ENCODE measurements around the gene FBXW7.
A peak's percentile ranks its signal among the peaks of the same experiment; 100 is the strongest.

Gene FBXW7

DNA sequence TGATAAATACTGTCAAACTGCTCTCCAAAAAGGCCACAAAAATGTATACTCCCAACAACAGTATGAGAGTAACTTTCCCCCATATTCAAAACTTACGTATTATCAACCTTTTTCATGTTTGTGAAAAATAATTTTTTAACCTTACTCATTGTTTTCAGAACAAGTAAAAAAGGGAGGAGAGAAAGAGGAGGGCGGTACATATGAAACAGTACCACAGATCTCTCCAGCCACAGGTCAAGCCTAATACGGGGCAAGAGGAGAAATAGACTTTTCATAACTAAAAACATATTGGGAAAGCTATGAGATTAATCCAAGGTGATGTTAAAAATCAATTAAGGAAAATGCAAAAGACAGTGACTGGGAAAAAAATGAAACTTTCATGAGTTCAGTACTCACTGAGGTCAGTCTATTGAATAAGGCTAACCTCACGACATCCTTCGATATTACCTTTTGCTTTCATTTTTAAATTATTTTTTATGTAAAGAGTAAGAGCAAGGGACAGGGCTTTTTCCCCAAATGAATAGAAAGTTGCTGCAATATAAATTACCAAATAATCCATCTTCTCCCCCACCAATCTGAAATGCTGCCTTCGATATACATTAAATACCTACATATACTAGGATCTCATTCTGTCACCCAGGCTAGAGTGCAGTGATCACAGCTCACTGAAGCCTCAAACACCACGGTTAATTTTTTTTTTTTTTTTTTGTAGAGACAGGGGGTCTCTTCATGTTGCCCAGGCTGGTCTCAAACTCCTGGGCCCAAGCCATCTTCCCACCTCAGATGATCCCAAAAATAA is 25.3 kb downstream of the FBXW7 start:
- DNase-seq (ENCODE audit: low read depth): no peak

GRCh38 chr4:152509595-152510225 is 26.2 kb downstream of the FBXW7 start:
- DNase-seq (ENCODE audit: low read depth): no peak

- no peak for DNase-seq (ENCODE audit: low read depth)
These were observed 27.1 kb downstream of the FBXW7 start for GRCh38 chr4:152508818-152509217.

DNA sequence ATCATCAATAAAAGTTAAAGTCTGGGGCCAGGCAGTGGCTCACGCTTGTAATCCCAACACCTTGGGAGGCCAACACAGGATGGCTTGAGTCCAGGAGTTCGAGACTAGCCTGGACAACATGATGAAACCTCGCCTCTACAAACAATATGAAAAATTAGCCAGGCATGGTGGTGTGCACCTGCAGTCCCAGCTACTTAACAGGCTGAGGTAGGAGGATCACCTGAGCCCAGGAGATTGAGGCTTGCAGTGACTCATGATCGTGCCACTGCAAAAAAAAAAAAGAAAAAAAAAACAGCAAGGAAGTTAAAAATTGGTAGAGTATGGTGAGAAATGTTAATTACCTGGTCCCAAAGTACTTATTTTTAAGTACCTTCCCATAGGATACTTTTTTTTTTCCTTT is 27.5 kb downstream of the FBXW7 start:
- no peak for DNase-seq (ENCODE audit: low read depth)

GRCh38 chr4:152503653-152504290 is 32.1 kb downstream of the FBXW7 start:
- no peak for DNase-seq (ENCODE audit: low read depth)

DNA sequence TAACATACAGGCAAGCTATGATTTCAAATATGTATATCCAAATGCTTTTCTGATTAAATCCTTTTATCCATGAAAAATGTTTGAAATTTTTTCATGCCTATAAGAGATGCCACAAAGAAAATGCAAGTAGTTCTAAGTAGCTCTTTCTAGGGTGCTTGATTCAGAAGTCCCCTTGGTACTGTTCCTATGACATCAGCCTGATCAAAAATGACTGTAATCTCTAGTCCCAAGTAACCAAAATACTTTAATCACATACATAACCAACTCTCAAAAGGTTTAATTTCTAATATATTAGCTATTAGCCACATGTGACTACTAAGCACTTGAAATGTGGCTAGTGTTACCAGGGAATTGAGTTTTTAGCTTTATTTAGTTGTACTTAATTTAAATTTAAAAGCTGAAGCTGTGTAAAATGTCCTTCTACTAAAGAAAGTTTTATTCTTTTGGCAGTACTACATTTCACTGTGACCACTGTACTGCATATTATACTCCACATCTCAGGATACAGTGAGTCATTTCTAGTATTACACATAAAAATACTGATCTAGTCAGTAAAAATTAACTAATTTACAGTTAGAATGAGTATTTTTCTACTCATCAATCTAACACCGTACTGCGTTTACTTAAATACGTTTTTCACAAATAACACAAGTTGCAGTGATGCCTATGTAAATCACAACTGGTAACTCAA is 33.9 kb downstream of the FBXW7 start:
- DNase-seq (ENCODE audit: low read depth): no peak

DNA sequence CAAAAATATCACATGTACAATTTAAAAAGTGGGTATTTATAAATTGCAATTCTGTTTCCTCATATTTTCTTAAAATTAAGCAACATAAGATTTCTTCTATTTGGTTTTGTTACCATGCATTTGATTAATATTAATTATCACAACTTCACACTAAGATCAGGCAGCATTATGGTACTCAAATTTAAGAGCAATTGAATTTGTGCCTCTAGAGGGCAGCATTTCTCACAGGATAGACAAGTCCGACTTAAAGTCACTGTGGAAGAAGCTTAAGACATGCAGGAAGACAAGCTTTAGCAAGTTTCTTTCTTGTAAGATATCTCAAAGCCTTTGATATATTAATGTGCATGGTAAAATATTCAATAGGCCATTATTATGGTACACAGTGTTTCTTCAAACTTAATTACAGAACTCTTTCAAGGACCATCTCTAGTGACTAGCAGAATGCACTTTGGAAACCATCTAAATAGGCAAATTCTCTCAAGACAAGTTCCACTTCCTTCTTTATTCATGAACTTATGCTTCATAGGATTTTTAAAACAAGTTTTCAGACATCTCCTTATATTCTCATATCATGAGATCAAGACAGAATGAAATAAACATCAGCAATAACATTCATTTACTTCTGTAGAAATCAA is 35.0 kb downstream of the FBXW7 start:
- DNase-seq (ENCODE audit: low read depth): peak; percentile 32

DNA sequence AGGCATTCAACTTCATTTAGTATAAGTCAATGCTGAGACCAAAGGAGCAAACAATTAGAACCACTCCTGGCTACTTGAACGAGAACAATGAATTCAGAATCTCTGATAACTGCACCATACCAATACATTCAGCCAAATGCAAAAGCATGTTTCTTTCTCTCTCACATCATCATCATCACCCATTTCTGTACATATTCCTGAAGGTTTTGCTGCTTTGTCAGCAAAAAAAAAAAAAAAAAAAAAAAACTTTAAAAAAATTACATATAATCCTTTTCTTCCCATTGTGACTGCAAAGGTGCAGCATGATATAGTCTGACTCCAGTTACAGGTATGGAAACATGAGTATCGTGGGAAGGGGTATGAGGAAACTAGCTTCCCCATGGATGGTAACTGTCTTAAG is 35.6 kb downstream of the FBXW7 start:
- no peak for DNase-seq (ENCODE audit: low read depth)

- no peak for DNase-seq (ENCODE audit: low read depth)
These were observed 36.5 kb downstream of the FBXW7 start for GRCh38 chr4:152499344-152499743.

DNA sequence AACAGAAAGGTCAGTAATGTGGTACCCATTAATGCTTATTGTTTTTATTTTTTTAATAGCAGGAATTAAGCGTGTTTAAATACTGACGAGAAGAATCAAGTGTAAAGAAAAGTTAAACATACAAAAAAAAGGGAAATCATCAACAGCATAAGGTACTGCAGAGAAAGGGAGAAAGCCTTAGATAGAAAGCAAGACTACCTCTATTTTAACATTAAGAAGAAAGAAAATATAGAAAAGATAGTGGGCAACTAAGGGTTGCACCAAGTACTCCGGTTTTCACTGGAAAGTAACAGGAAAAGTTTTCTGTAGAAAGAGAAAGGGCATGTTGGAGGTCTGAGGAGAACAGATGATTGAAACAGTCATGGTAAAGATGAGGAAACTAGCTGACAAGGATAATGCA is 41.9 kb downstream of the FBXW7 start:
- no peak for DNase-seq (ENCODE audit: low read depth)

GRCh38 chr4:152488246-152488645 is 47.6 kb downstream of the FBXW7 start:
- no peak for DNase-seq (ENCODE audit: low read depth)

DNA sequence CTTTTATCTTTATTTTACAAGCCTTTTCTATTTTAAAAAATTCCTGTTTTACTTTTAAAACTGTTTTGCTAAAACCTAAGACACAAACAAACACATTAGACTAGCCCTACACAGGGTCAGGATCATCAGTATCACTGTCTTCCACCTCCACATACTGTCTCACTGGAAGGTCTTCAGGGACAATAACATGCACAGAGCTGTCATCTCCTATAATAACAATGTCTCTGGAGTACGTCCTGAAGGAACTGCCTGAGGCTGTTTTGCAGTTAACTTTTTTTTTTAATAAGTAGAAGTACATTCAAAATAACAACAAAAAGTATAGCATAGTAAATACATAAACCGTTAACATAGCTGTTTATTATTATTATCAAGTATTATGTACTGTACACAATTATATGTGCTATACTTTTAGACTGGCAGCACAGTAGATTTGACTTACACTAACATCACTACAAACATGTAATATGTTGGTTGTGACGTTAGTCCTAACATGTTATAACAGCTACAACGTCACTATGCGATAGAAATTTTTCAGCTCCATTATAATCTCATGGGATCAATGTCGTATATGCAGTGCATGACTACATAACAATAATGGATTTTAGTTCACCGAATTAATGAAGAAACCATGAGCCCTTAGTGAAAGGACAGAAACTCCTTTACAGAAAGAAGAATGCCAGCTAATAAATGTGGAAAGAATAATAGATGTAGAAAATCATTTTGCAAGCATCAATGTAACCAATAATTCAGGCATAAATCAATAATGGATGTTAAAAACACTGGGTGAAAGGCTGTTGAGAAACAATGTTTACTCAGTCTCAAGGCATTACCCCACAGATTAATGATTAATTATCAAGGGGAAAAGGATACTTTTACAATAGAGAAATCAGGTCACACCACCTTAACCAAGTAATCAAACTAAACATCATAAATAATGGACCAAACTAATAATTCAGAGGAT is 49.2 kb downstream of the FBXW7 start:
- no peak for DNase-seq (ENCODE audit: low read depth)

DNA sequence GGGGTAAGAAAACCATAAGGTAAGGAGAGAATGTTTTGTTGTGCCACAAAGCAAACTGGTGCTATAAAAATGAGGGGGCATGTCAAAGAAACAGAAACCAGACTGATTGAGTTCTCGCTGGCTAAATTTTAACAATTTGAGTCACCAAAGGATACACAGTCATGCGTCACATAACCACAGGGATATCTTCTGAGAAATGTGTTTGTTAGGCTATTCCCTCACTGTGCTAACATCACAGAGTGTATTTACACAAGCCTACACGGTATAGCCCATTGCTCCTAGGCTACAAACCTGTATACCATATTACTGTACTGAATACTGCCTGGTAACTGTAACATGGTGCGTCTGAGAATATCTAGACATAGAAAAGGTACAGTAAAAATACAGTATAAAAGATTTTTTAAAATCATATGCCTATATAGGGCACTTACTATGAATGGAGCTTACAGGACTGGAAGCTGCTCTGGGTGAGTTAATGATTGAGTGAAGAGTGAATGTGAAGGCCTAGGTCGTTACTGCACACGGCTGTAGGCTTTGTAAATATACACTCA is 50.1 kb downstream of the FBXW7 start:
- peak; percentile 3 for DNase-seq (ENCODE audit: low read depth)

GRCh38 chr4:152482211-152482610 is 53.7 kb downstream of the FBXW7 start:
- DNase-seq (ENCODE audit: low read depth): no peak

- DNase-seq (ENCODE audit: low read depth): no peak
These were observed 55.0 kb downstream of the FBXW7 start for GRCh38 chr4:152480901-152481300.

GRCh38 chr4:152480326-152480725 is 55.6 kb downstream of the FBXW7 start:
- DNase-seq (ENCODE audit: low read depth): no peak

GRCh38 chr4:152479428-152480026 is 56.4 kb downstream of the FBXW7 start:
- DNase-seq (ENCODE audit: low read depth): no peak

- no peak for DNase-seq (ENCODE audit: low read depth)
These were observed 57.2 kb downstream of the FBXW7 start for GRCh38 chr4:152478461-152479237.

DNA sequence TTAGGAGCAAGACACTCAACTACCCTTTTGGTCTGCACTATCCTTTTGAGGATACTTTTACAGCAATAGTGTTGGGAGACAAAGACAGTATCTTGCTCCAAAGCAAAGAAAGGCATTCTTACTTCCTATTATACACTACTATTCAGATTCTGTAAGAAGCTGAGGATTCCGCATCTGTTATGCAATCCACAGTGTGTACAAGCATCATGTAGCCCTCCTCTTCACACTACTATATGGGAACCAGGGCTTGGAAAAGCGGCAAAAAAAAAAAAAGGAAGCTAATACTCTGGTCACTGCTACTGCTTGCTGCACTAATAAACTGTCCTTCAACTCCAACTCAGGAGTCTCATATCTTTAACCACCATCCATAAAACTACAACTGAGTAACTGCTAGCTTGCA is 59.1 kb downstream of the FBXW7 start:
- DNase-seq (ENCODE audit: low read depth): no peak
